Measurements from ENCODE around the gene ENO2. TPM values are rescaled to one million over a fixed set of nuclear protein-coding genes. Genes with fewer than 3 reads are reported as not detected.

Gene ENO2
- total RNA-seq, 1 experiment from 2014 or later, result 1.8 TPM

GRCh38 chr12:6928703-6929407, 14.5 kb downstream of the ENO2 start:
- Histone ChIP-seq H3K36me3 (peaks cover 20% of the 10 kb centered on the region), H3K4me3 (peak overlapping the region; percentile 74), H3K9me3 (replicated peaks) (no peaks in the 10 kb centered on the region), H3K27me3 (no peaks in the 10 kb centered on the region), H3K4me1 (peaks cover 26% of the 10 kb centered on the region), H3K27ac (peak overlapping the region; percentile 24; the same call in 1 of the 2 replicates)
- DNase-seq, result no peak

- H3K27ac ChIP-seq, result no peak overlapping the region
- H3K4me1 ChIP-seq, result peaks cover 20% of the 10 kb centered on the region
- H3K36me3 ChIP-seq, result peaks cover 28% of the 10 kb centered on the region
These were observed 15.4 kb downstream of the ENO2 start for GRCh38 chr12:6929466-6930452.

GRCh38 chr12:6932766-6933165, 18.4 kb downstream of the ENO2 start:
- H3K36me3 ChIP-seq, result peaks cover 56% of the 10 kb centered on the region
- H3K4me3 ChIP-seq, result no peak overlapping the region
- no peak for DNase-seq
- H3K4me1 ChIP-seq, result peaks cover 4% of the 10 kb centered on the region; the same call in 1 of the 2 replicates
- no peaks in the 10 kb centered on the region for H3K27me3 ChIP-seq
- no peak overlapping the region for H3K27ac ChIP-seq
- H3K9me3 ChIP-seq (replicated peaks), result no peaks in the 10 kb centered on the region

More at GRCh38 chr12:6929466-6930452, 15.4 kb downstream of the ENO2 start:
- Histone ChIP-seq H3K4me3 (peak overlapping the region; percentile 74), H3K27me3 (no peaks in the 10 kb centered on the region), H3K9me3 (replicated peaks) (no peaks in the 10 kb centered on the region)
- no peak for DNase-seq

GRCh38 chr12:6934110-6934509, 19.7 kb downstream of the ENO2 start:
- Histone ChIP-seq H3K27me3 (no peaks in the 10 kb centered on the region), H3K4me1 (peaks cover 4% of the 10 kb centered on the region; the same call in 1 of the 2 replicates), H3K4me3 (no peak overlapping the region), H3K36me3 (peaks cover 68% of the 10 kb centered on the region), H3K9me3 (replicated peaks) (no peaks in the 10 kb centered on the region), H3K27ac (no peak overlapping the region)
- no peak for DNase-seq

DNA sequence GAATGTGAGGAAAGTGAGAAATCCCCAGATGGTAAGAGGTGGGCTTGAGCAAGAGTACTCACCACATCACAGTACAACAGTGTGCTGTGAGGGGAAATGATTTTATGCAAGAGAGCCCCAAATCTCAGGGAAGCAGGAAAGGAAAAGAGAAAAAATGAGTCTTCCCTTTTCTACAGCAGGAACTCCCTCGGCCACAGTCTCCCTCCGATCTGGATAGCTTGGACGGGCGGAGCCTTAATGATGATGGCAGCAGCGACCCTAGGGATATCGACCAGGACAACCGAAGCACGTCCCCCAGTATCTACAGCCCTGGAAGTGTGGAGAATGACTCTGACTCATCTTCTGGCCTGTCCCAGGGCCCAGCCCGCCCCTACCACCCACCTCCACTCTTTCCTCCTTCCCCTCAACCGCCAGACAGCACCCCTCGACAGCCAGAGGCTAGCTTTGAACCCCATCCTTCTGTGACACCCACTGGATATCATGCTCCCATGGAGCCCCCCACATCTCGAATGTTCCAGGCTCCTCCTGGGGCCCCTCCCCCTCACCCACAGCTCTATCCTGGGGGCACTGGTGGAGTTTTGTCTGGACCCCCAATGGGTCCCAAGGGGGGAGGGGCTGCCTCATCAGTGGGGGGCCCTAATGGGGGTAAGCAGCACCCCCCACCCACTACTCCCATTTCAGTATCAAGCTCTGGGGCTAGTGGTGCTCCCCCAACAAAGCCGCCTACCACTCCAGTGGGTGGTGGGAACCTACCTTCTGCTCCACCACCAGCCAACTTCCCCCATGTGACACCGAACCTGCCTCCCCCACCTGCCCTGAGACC, 21.2 kb downstream of the ENO2 start:
- Histone ChIP-seq H3K27me3 (no peaks in the 10 kb centered on the region), H3K4me1 (no peaks in the 10 kb centered on the region), H3K4me3 (no peak overlapping the region), H3K36me3 (peaks cover 72% of the 10 kb centered on the region), H3K9me3 (replicated peaks) (no peaks in the 10 kb centered on the region), H3K27ac (no peak overlapping the region)
- DNase-seq, result no peak

- no peak overlapping the region for H3K27ac ChIP-seq
- no peaks in the 10 kb centered on the region for H3K9me3 ChIP-seq (replicated peaks)
- DNase-seq, result no peak
- H3K4me3 ChIP-seq, result no peak overlapping the region
- H3K4me1 ChIP-seq, result no peaks in the 10 kb centered on the region
- H3K27me3 ChIP-seq, result no peaks in the 10 kb centered on the region
- peaks cover 69% of the 10 kb centered on the region for H3K36me3 ChIP-seq
These were observed 21.8 kb downstream of the ENO2 start for GRCh38 chr12:6936194-6936635.

GRCh38 chr12:6936636-6937480, 22.5 kb downstream of the ENO2 start:
- no peak overlapping the region for H3K4me3 ChIP-seq
- no peaks in the 10 kb centered on the region for H3K9me3 ChIP-seq (replicated peaks)
- no peaks in the 10 kb centered on the region for H3K4me1 ChIP-seq
- DNase-seq, result no peak
- peaks cover 69% of the 10 kb centered on the region for H3K36me3 ChIP-seq
- no peak overlapping the region for H3K27ac ChIP-seq
- no peaks in the 10 kb centered on the region for H3K27me3 ChIP-seq

- peak; percentile 77 to 79 for DNase-seq
- H3K27me3 ChIP-seq, result no peaks in the 10 kb centered on the region
- H3K9me3 ChIP-seq (replicated peaks), result no peaks in the 10 kb centered on the region
- H3K4me3 ChIP-seq, result peak overlapping the region; percentile 51
- H3K36me3 ChIP-seq, result peaks cover 62% of the 10 kb centered on the region
- no peaks in the 10 kb centered on the region for H3K4me1 ChIP-seq
- H3K27ac ChIP-seq, result peak overlapping the region; percentile 64
These were observed 23.3 kb downstream of the ENO2 start for GRCh38 chr12:6937481-6938352.

- Histone ChIP-seq H3K4me3 (no peak overlapping the region), H3K9me3 (replicated peaks) (no peaks in the 10 kb centered on the region), H3K36me3 (peaks cover 55% of the 10 kb centered on the region), H3K27ac (no peak overlapping the region), H3K27me3 (no peaks in the 10 kb centered on the region), H3K4me1 (no peaks in the 10 kb centered on the region)
- DNase-seq, result no peak
These were observed 24.2 kb downstream of the ENO2 start for GRCh38 chr12:6938353-6939190.

- Histone ChIP-seq H3K4me1 (no peaks in the 10 kb centered on the region), H3K9me3 (replicated peaks) (no peaks in the 10 kb centered on the region), H3K27ac (no peak overlapping the region), H3K27me3 (no peaks in the 10 kb centered on the region), H3K4me3 (no peak overlapping the region), H3K36me3 (peaks cover 49% of the 10 kb centered on the region)
- no peak for DNase-seq
These were observed 24.8 kb downstream of the ENO2 start for GRCh38 chr12:6939191-6939540.

GRCh38 chr12:6941267-6941666, 26.9 kb downstream of the ENO2 start:
- Histone ChIP-seq H3K27ac (no peak overlapping the region), H3K27me3 (no peaks in the 10 kb centered on the region), H3K36me3 (peaks cover 31% of the 10 kb centered on the region), H3K9me3 (replicated peaks) (no peaks in the 10 kb centered on the region), H3K4me3 (no peak overlapping the region), H3K4me1 (peaks cover 4% of the 10 kb centered on the region)
- DNase-seq, result no peak

DNA sequence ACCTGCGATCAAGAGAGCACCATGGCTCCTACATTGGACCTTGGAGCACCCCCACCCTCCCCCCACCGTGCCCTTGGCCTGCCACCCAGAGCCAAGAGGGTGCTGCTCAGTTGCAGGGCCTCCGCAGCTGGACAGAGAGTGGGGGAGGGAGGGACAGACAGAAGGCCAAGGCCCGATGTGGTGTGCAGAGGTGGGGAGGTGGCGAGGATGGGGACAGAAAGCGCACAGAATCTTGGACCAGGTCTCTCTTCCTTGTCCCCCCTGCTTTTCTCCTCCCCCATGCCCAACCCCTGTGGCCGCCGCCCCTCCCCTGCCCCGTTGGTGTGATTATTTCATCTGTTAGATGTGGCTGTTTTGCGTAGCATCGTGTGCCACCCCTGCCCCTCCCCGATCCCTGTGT, 27.4 kb downstream of the ENO2 start:
- DNase-seq, result no peak
- no peak overlapping the region for H3K4me3 ChIP-seq
- no peaks in the 10 kb centered on the region for H3K9me3 ChIP-seq (replicated peaks)
- H3K27ac ChIP-seq, result no peak overlapping the region
- no peaks in the 10 kb centered on the region for H3K27me3 ChIP-seq
- peaks cover 26% of the 10 kb centered on the region for H3K36me3 ChIP-seq
- H3K4me1 ChIP-seq, result peaks cover 4% of the 10 kb centered on the region

Measured in SJCRH30 (cell line).